HFFc6 (cell line): ENCODE measurements around the gene SLC44A5. TPM values are rescaled to one million over a fixed set of nuclear protein-coding genes. Genes with fewer than 3 reads are reported as not detected.

Source experiments
- DNase-seq: peaks from one replicate; pipeline ENCODE4 v3.0.0-alpha.2; 2018
- H3K27ac Mint-ChIP-seq: 2 replicates; pipeline ENCODE4 v1.8.0; 2020; ENCODE audit warnings: mild to moderate bottlenecking, mixed read lengths
- H3K27me3 Mint-ChIP-seq: 2 replicates; pipeline ENCODE4 v1.8.0; 2021; ENCODE audit warnings: mild to moderate bottlenecking, moderate library complexity, mixed read lengths; ENCODE audit not compliant: insufficient read depth
- H3K36me3 Mint-ChIP-seq: 2 replicates; pipeline ENCODE4 v1.8.0; 2021; ENCODE audit warnings: low read depth, mixed read lengths
- H3K4me1 Mint-ChIP-seq: 2 replicates; pipeline ENCODE4 v1.8.0; 2020; ENCODE audit warnings: low read depth, mixed read lengths
- H3K4me3 Mint-ChIP-seq: 2 replicates; pipeline ENCODE4 v1.8.0; 2020; ENCODE audit warnings: mild to moderate bottlenecking, moderate library complexity, mixed read lengths
- H3K9me3 Mint-ChIP-seq: 2 replicates; pipeline ENCODE4 v1.8.0; 2020; ENCODE audit warnings: mild to moderate bottlenecking, mixed read lengths
- CTCF ChIP-seq: fragments of 200-600 bp; sonication (generic); IDR thresholded peaks from 2 replicates; pipeline ENCODE4 v1.5.0; 2021; ENCODE audit warnings: antibody characterized with exemption, mild to moderate bottlenecking
- total RNA-seq, 6 experiments: library from RNA; stranded (reverse); fragmentation: NEBNext Ultra II Directional; extraction: Animal tissue kit (Norgen Biotek cat#: 25700); gene quantifications; 2 replicates in 1 of 6; 3 replicates in 5 of 6; pipeline ENCODE4 v1.2.3, GENCODE V29; 2021

The SLC44A5 gene
- total RNA-seq, 6 experiments from 2014 or later, result not detected

- Mint-ChIP-seq H3K4me3 (no peak overlapping the region), H3K27ac (no peak overlapping the region), H3K9me3 (no peaks in the 10 kb centered on the region), H3K4me1 (no peaks in the 10 kb centered on the region), H3K36me3 (no peaks in the 10 kb centered on the region), H3K27me3 (peaks cover 3% of the 10 kb centered on the region; the same call in 1 of the 2 replicates)
- DNase-seq, result peak; percentile 41
- peak; percentile 81 for TF ChIP-seq CTCF
Observed at GRCh38 chr1:75632350-75632949, 21.5 kb upstream of the SLC44A5 start.

GRCh38 chr1:75630998-75631397, 20.1 kb upstream of the SLC44A5 start:
- Mint-ChIP-seq H3K36me3 (no peaks in the 10 kb centered on the region), H3K9me3 (no peaks in the 10 kb centered on the region), H3K4me3 (no peak overlapping the region), H3K27ac (no peak overlapping the region), H3K27me3 (peaks cover 2% of the 10 kb centered on the region; the same call in 1 of the 2 replicates), H3K4me1 (no peaks in the 10 kb centered on the region)
- DNase-seq, result no peak
- TF ChIP-seq CTCF, result no peak

GRCh38 chr1:75630004-75630594, 19.2 kb upstream of the SLC44A5 start:
- Mint-ChIP-seq H3K27me3 (peaks cover 2% of the 10 kb centered on the region; the same call in 1 of the 2 replicates), H3K4me3 (no peak overlapping the region), H3K27ac (no peak overlapping the region), H3K36me3 (no peaks in the 10 kb centered on the region), H3K4me1 (no peaks in the 10 kb centered on the region), H3K9me3 (no peaks in the 10 kb centered on the region)
- no peak for DNase-seq
- TF ChIP-seq CTCF, result no peak

GRCh38 chr1:75625795-75626194, 14.9 kb upstream of the SLC44A5 start:
- no peak for TF ChIP-seq CTCF
- no peak overlapping the region for H3K4me3 Mint-ChIP-seq
- H3K9me3 Mint-ChIP-seq, result no peaks in the 10 kb centered on the region
- H3K27ac Mint-ChIP-seq, result no peak overlapping the region
- no peaks in the 10 kb centered on the region for H3K4me1 Mint-ChIP-seq
- no peaks in the 10 kb centered on the region for H3K36me3 Mint-ChIP-seq
- DNase-seq, result no peak
- no peaks in the 10 kb centered on the region for H3K27me3 Mint-ChIP-seq

- no peak overlapping the region for H3K27ac Mint-ChIP-seq
- H3K27me3 Mint-ChIP-seq, result peaks cover 11% of the 10 kb centered on the region
- no peak overlapping the region for H3K4me3 Mint-ChIP-seq
- no peak for TF ChIP-seq CTCF
- DNase-seq, result no peak
- no peaks in the 10 kb centered on the region for H3K36me3 Mint-ChIP-seq
- H3K9me3 Mint-ChIP-seq, result no peaks in the 10 kb centered on the region; the same call in 1 of the 2 replicates
- H3K4me1 Mint-ChIP-seq, result no peaks in the 10 kb centered on the region
Observed at GRCh38 chr1:75618382-75618781, 7.5 kb upstream of the SLC44A5 start.
